SU-DHL-6 (cell line): ENCODE data around the gene COQ8B.

ENCODE experiments used
- CTCF ChIP-seq: fragments of 200-600 bp; sonication (generic); IDR thresholded peaks from one replicate; pipeline ENCODE4 v1.5.1; 2017; ENCODE audit warnings: antibody characterized with exemption, mild to moderate bottlenecking, low read length, moderate library complexity; ENCODE audit not compliant: insufficient read depth, poor library complexity, severe bottlenecking
- EZH2phosphoT487 ChIP-seq: fragments of 200-600 bp; sonication (generic), shearing (Covaris generic); conservative IDR thresholded peaks from 2 replicates; pipeline ENCODE4 v1.6.1; 2018; ENCODE audit warnings: mild to moderate bottlenecking, antibody characterized with exemption, low read length, moderate library complexity, mixed read lengths

DNA sequence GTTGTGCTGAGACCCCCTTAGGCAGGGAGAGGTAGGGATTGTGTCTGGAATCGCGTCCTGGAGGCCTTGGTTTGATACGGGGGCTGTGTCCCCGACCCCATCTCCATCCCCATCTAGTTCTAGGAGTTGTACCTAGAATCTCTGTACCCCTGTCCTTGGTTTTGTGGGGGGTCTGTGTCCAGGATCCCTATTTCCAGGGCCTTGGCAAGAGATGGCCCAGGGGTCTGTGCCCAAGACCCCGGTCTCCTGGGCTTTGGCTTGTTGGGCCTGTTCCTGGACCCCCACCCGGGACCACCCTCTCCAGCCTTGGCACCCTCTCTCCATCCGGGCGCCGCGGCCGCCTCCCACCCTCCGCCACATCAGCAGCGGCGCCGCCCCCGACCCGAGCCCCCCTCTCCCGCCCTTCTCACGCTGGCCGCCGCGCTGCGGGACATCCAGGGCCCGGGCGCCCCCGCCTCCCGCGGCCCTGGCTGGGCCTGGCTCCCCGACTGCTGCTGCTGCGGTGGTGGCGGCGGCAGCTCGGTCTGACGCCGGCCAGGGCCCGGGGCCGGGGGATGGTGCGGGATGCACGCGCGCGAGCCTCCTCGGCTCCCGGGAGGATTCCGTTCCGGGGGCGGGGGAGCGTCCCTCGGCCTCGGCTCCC, 26.5 kb downstream of the COQ8B start, which contains the start of gene NUMBL:
- TF ChIP-seq CTCF (no peak), EZH2phosphoT487 (no peak)
